Smooth muscle cell (in vitro differentiated cells): ENCODE results near the gene CD52. TPM values are rescaled to one million over a fixed set of nuclear protein-coding genes. Genes with fewer than 3 reads are reported as not detected.

Experiments
- DNase-seq: peaks from one replicate; lab custom pipeline; 2025; ENCODE audit not compliant: unreplicated experiment; lab: John Stamatoyannopoulos, UW
- H2AFZ ChIP-seq: fragments of 200-600 bp; sonication (generic); 2 replicates; pipeline ENCODE4 v1.6.0; 2016; ENCODE audit warnings: antibody characterized with exemption, low read depth, mild to moderate bottlenecking
- H3F3A ChIP-seq: fragments of 200-600 bp; sonication (generic); 2 replicates; pipeline ENCODE4 v1.6.0; 2017; ENCODE audit warnings: antibody characterized with exemption, low read depth
- H3K27ac ChIP-seq: fragments of 200-600 bp; sonication (generic); 2 replicates; pipeline ENCODE4 v1.5.1; 2016; ENCODE audit warnings: low read depth, mild to moderate bottlenecking
- H3K27me3 ChIP-seq: fragments of 200-600 bp; sonication (generic); 2 replicates; pipeline ENCODE4 v1.6.1; 2016; ENCODE audit warnings: low read depth, mild to moderate bottlenecking
- H3K36me3 ChIP-seq: fragments of 200-600 bp; sonication (generic); 2 replicates; pipeline ENCODE4 v1.5.1; 2016; ENCODE audit warnings: low read depth
- H3K4me1 ChIP-seq: fragments of 200-600 bp; sonication (generic); 2 replicates; pipeline ENCODE4 v1.5.1; 2016; ENCODE audit warnings: low read depth
- H3K4me2 ChIP-seq: fragments of 200-600 bp; sonication (generic); 2 replicates; pipeline ENCODE4 v1.6.0; 2016; ENCODE audit warnings: mild to moderate bottlenecking
- H3K4me3 ChIP-seq: fragments of 200-600 bp; sonication (generic); 2 replicates; pipeline ENCODE4 v1.5.1; 2016; ENCODE audit warnings: mild to moderate bottlenecking
- H3K79me2 ChIP-seq: fragments of 200-600 bp; sonication (generic); 2 replicates; pipeline ENCODE4 v1.6.0; 2016; ENCODE audit warnings: low read depth, mild to moderate bottlenecking
- H3K9ac ChIP-seq: fragments of 200-600 bp; sonication (generic); 2 replicates; pipeline ENCODE4 v1.6.0; 2016; ENCODE audit warnings: low read depth
- H3K9me3 ChIP-seq: fragments of 200-600 bp; sonication (generic); replicated peaks from 2 replicates; pipeline ENCODE4 v1.5.1; 2016; ENCODE audit warnings: low read depth
- H4K20me1 ChIP-seq: fragments of 200-600 bp; sonication (generic); 2 replicates; pipeline ENCODE4 v1.6.0; 2016; ENCODE audit warnings: low read depth
- WGBS: methylation state at CpG from one replicate; pipeline ENCODE4 v1.1.7; 2016; ENCODE audit warnings: low lambda C conversion rate; 5-methylcytosine and 5-hydroxymethylcytosine counted together
- polyA plus RNA-seq: library from polyadenylated mRNA; unstranded; fragments of >200 nt; fragmentation: Nextera tagmentation; extraction: Ambion mirVana; gene quantifications from 2 replicates; pipeline ENCODE4 v1.2.1, GENCODE V29; 2016
- total RNA-seq: library from RNA; depleted of rRNA; stranded (reverse); fragments of >200 nt; gene quantifications from 2 replicates; pipeline ENCODE4 v1.2.3, GENCODE V29; 2014
- TF ChIP-seq, protein P1 (sequence below): fragments of 200-600 bp; sonication (generic); IDR thresholded peaks from 2 replicates; pipeline ENCODE4 v1.5.1; 2017; ENCODE audit warnings: borderline replicate concordance, mild to moderate bottlenecking, antibody characterized with exemption; ENCODE audit not compliant: insufficient read depth, poor library complexity, severe bottlenecking

CD52 gene
- total and polyA plus RNA-seq, 2 experiments from 2014 or later, result 0.39 TPM; not detected in 1

DNA sequence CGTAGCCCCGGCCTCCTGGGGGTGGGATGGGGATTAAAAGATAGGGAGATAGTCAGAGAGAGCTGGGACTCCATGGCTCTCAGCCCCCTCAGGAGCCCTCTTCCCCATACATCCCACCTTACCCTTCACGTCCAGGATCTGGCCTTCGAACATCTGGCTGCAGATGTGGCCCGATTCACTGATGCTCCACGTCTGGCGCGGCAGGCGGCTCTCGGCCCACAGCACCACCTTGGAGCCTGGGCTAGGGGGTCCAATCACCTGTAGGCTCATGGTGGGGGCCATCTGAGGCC lies 4.2 kb downstream of the CD52 start:
- Histone ChIP-seq H3F3A (no peaks in the 10 kb centered on the region), H2AFZ (no peak overlapping the region), H3K36me3 (no peaks in the 10 kb centered on the region), H3K4me1 (peaks cover 6% of the 10 kb centered on the region), H3K9me3 (no peaks in the 10 kb centered on the region), H3K9ac (no peak overlapping the region), H4K20me1 (no peaks in the 10 kb centered on the region), H3K4me2 (no peak overlapping the region), H3K27me3 (no peaks in the 10 kb centered on the region), H3K79me2 (no peaks in the 10 kb centered on the region), H3K4me3 (no peak overlapping the region), H3K27ac (no peak overlapping the region)
- WGBS, result 88% methylated on average over 10 of the region's 10 CpGs
- DNase-seq, result no peak
- TF ChIP-seq, protein P1, sequence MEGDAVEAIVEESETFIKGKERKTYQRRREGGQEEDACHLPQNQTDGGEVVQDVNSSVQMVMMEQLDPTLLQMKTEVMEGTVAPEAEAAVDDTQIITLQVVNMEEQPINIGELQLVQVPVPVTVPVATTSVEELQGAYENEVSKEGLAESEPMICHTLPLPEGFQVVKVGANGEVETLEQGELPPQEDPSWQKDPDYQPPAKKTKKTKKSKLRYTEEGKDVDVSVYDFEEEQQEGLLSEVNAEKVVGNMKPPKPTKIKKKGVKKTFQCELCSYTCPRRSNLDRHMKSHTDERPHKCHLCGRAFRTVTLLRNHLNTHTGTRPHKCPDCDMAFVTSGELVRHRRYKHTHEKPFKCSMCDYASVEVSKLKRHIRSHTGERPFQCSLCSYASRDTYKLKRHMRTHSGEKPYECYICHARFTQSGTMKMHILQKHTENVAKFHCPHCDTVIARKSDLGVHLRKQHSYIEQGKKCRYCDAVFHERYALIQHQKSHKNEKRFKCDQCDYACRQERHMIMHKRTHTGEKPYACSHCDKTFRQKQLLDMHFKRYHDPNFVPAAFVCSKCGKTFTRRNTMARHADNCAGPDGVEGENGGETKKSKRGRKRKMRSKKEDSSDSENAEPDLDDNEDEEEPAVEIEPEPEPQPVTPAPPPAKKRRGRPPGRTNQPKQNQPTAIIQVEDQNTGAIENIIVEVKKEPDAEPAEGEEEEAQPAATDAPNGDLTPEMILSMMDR, result no peak

DNA sequence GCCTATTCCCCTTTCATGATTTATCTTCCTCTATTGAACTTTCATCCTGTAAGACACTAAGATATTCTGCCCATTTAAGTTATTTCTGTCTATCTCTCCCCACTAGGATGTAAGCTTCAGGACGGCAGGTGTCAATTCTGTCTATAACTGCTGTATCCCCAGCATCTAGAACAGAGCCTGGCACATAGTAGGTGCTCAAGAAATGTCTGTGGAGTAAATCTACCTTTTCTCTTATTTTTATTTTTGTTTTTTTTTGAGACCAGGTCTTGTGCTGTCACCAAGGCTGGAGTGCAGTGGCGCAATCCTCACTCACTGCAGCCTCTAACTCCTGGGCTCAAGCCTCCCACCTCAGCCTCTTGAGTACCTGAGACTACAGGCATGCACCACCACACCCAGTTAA lies 5.6 kb downstream of the CD52 start:
- Histone ChIP-seq H3K79me2 (no peaks in the 10 kb centered on the region), H3K9ac (no peak overlapping the region), H3K27ac (no peak overlapping the region), H3K36me3 (no peaks in the 10 kb centered on the region), H3K4me2 (no peak overlapping the region), H3K27me3 (no peaks in the 10 kb centered on the region), H3F3A (no peaks in the 10 kb centered on the region), H3K9me3 (no peaks in the 10 kb centered on the region), H3K4me3 (no peak overlapping the region), H2AFZ (no peak overlapping the region), H4K20me1 (no peaks in the 10 kb centered on the region), H3K4me1 (no peaks in the 10 kb centered on the region)
- WGBS, result 99% methylated on average over 2 of the region's 2 CpGs
- TF ChIP-seq, protein P1, result no peak
- no peak for DNase-seq

DNA sequence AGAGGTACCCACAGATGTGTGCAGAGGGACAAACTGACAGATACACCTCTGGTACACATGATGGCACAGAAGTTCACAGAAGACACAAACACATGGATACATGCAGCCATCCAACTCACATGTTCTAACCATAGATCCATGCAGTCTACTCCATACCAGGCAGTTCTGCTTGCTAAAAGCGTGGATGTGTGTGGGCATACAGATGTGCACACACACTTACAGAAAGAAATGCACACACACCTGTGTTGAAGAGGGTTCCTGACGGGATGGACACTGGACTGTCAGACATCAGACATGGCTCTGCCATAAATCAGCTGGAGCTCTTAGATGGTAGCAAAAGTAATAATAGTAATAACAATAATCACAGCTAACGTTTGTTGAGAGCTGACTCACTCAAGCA lies 6.8 kb downstream of the CD52 start:
- Histone ChIP-seq H3K4me1 (no peaks in the 10 kb centered on the region), H3K4me2 (no peak overlapping the region), H3K36me3 (no peaks in the 10 kb centered on the region), H2AFZ (no peak overlapping the region), H3K9me3 (no peaks in the 10 kb centered on the region), H3K27me3 (no peaks in the 10 kb centered on the region), H3K9ac (no peak overlapping the region), H3K79me2 (no peaks in the 10 kb centered on the region), H3K4me3 (no peak overlapping the region), H4K20me1 (no peaks in the 10 kb centered on the region), H3F3A (no peaks in the 10 kb centered on the region), H3K27ac (no peak overlapping the region)
- 77% methylated on average over 3 of the region's 3 CpGs for WGBS
- TF ChIP-seq, protein P1, result no peak
- DNase-seq, result no peak

DNA sequence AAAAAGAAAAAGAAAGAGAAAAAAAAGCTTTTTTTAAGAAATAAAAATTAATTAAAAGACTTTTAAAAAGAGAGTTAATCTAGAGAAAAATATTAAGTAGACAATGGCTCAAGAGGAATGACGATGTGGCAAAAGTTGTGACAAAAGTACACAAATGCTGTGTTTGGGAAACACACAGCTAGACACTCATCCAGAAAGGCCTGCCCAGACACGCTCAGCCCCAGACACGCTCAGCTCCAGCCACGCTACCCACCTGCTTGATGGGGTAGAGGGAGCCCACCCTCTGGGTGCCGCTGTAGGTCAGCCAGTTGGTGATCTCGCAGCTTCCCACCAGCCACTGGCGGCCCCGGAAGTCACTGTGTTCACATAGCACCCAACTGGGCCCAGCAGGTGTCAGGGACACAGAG lies 10.2 kb downstream of the CD52 start:
- H3K9me3 ChIP-seq, result no peaks in the 10 kb centered on the region
- no peak overlapping the region for H3K4me3 ChIP-seq
- no peak overlapping the region for H3K4me2 ChIP-seq
- H3K79me2 ChIP-seq, result no peaks in the 10 kb centered on the region
- H3K9ac ChIP-seq, result no peak overlapping the region
- H3K27ac ChIP-seq, result no peak overlapping the region
- H3K36me3 ChIP-seq, result no peaks in the 10 kb centered on the region
- TF ChIP-seq, protein P1, result no peak
- WGBS, result 72% methylated on average over 8 of the region's 8 CpGs
- no peak overlapping the region for H2AFZ ChIP-seq
- H3F3A ChIP-seq, result no peaks in the 10 kb centered on the region
- DNase-seq, result no peak
- no peaks in the 10 kb centered on the region for H3K4me1 ChIP-seq
- H4K20me1 ChIP-seq, result no peaks in the 10 kb centered on the region
- no peaks in the 10 kb centered on the region for H3K27me3 ChIP-seq
